RPMI8226 (cell line): ENCODE data around the gene MED27.

Experiments
- DNase-seq: peaks from one replicate; pipeline ENCODE4 v3.0.0-alpha.2; 2015

Gene MED27, protein sequence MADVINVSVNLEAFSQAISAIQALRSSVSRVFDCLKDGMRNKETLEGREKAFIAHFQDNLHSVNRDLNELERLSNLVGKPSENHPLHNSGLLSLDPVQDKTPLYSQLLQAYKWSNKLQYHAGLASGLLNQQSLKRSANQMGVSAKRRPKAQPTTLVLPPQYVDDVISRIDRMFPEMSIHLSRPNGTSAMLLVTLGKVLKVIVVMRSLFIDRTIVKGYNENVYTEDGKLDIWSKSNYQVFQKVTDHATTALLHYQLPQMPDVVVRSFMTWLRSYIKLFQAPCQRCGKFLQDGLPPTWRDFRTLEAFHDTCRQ

DNA sequence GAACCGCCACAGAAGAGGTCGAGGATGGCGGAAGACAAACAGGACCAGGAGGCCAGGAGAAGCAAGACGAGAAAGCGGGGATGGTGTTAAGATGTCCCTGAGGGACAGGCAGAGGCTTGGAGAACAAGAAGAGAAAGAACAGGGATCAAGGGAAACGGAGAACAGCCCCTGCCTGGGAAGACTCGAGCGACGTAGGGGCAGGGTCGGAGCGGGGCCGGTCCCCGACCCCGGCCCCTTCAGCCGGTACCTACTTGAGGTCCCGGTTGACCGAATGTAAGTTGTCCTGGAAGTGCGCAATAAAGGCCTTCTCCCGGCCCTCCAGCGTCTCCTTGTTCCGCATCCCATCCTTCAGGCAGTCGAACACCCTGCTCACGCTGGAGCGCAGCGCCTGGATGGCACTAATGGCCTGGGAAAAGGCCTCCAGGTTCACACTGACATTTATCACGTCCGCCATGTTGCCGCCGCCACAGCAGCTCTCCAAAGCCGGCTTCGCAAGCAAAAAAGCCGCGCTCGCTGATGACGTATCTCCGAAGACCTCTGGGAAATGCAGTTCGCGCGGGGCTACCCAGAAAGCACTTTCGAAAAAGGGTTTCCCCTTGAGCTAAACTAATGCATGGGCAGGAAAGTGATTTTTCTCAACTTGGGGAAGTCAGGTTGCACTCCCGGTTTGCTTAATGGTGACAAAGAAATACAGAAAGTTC, at the start of gene MED27:
Gene MED27 (minus strand): TSS at position 477 of the 701 bp plus-strand sequence. CDS start 23 bp downstream, at position 454.
- peak; percentile 97 for DNase-seq

DNA sequence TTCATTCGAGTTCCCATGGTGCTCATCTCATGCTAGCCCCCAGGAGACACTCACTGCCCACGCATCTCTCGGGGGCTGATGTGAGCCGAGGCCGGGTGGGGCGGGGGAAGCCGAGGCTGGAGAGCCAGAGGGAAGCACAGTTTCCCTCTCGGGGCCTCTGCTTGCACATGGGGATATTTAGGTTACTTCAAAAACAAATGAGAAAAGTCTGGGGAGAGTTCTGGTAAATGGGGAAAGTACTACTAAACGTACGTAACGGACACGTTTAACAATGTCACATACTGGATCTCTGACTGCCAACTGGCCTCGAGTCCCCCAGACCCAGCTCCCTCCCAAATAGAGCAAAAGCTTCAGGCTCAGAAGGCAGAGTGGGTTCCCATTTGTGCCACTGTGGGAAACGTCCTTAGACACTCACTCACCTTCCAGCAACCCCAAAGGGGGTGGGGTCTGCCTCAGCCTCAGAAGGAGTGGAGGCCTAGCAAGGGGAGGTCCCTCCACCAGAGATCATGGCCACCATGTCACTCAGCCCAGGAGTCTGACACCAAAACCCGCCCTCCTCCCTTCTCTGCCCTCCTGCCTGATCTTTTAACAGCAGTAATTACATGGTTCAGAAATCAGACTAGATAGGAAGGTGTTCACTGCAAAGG, 48.3 kb upstream of the MED27 start:
- DNase-seq = no peak

DNA sequence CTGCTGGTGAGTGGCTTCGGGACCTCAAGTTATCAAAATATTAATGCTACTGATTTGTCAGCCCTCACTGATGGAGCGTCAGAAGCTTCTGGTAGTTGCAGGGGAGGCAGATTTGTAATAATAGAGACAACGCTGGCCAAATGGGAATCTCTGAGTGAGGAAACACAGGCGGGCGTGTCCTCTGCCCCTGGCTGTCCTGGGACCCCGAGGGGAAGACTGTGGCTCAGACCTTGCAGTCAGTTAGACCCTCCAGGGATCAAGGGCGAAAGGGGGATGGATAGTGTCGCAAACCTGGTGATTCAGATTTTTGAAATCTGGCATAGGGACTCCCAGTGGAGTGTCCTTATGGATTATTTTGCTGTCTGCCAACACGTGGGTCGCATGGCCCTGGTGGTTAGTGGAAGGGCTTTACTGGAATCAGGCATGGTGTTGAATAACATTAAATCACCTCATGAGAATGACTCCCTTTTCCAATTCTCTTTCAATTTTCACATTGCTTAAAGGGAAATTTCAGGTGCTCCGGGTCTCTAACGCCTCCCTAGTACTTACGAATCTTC, 47.1 kb upstream of the MED27 start:
- no peak for DNase-seq

DNA sequence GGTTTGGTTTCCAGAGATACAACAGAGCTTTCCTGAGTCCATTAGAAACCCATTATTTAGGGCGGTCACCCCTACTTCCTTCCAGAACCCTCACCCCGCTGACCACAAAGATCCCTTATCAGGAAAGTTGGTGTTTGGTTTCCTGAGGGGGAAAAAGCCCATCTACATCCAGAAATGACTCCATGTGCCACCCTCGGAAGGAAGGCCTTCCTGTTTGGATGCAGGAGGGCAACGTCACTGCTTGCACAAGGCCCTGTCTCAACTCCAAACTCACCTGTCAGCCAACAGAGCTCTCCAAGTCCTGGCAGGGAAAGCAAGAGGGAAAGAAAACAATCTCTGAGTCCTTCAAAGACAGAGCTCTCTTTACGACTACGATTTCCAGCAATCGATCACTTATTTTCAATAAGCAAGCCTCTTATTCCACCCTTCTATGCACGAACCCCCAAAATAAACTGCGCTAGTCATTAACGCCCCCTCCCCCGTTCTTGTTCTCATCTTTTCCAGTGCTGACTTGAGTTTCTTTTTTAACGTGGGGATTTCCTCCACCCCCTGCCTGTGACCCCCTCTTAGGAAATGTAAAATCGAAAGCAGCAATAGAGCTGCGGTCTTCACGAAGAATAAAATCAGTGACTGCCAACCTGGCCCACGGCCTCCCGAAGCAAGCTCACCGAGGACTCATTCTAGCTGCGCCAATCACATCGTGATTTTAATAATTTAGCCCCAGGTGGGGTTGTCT, 46.4 kb upstream of the MED27 start:
- DNase-seq = no peak

DNA sequence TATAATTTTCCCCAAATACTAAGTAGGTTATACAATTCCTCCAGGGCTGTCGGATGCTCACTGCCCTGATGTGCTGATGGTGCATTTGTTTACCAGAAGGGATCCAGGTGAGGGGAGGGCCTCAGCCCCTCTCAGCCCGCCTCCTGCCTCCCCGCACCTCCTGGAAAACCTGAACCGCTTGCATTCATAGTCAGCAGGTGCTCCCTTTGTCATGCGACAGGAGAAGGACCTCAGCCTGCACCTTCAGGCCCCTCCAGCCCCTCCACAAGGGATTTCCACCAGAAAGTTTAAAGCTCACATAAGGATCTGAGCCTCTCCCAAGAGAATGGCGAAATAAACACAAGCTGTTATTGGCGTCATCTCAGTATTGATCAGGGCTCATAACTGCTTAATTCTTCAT, 45.7 kb upstream of the MED27 start:
- no peak for DNase-seq

DNA sequence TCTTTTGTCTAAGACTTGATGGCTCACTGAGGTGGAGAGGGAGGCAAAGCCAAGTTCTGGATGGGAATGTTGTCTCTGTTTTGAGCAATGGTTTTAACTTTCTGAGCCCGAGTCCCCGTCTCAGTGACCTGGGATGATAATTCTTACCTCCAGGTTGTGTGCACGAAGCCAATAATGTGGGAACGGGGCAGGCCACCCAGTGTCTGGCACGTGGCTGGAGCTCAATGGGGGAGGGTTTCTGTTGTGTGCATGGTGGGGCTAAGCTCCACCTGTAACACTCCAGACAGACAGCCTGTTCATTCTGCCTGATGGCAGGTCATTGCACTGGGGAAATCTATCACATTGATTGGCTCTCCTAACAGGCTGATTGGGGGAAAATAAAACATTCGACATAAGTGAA, 45.1 kb upstream of the MED27 start:
- DNase-seq = no peak

DNA sequence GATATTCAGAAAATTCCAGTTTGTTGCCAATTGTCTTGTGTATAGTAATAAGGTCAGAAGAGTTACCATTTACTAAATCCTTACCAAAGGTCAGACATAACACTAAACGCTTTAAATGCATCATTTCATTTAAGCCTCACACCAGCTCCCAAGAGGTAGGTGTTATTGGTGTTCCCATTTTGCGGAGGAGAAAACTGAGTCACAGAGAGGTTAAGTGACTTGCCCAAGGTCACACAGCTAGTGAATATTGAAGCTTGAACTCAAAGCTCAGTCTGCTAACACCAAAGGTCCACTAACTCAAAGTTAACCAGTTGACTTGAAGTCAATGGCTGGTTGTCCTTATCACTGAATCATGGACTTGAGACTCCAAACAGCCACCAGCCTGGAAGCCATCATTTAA, 41.4 kb upstream of the MED27 start:
- DNase-seq = no peak

DNA sequence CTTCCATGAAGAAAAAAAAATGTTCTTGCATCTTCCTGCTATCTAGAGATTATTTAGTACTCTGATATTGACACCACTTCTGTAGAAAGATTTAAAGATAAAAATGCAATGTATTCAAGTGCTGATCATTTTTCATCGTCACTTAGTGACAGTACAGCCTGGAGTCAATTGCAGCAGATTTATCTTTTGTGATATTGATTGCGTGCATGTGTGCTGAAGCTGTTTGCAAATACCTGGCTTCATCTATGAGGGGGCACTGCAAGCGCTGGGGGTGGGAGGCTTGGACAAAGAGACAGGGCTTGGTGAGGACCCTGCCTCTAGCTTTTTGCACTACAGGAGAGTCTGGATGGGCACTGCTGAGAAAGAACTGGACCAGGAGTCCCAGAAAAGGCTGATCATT, 38.0 kb upstream of the MED27 start:
- DNase-seq = no peak

DNA sequence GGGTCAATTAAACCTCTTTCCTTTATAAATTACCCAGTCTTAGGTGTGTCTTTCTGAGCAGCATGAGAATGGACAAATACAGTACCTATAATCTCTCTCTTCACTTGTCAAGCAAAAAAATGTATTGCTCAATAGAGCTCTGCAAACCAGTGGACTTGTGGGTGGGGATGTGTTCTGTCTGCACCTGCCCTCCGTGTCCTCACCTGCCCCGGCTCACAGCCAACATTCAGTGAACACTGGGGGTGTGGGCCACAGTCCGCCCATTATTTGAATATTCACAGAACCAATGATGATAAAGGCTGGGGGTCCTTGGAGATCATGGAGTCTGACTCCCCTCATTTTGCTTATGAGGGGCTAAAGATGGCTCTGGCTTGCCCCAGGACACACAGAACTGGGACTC, 36.9 kb upstream of the MED27 start:
- no peak for DNase-seq

DNA sequence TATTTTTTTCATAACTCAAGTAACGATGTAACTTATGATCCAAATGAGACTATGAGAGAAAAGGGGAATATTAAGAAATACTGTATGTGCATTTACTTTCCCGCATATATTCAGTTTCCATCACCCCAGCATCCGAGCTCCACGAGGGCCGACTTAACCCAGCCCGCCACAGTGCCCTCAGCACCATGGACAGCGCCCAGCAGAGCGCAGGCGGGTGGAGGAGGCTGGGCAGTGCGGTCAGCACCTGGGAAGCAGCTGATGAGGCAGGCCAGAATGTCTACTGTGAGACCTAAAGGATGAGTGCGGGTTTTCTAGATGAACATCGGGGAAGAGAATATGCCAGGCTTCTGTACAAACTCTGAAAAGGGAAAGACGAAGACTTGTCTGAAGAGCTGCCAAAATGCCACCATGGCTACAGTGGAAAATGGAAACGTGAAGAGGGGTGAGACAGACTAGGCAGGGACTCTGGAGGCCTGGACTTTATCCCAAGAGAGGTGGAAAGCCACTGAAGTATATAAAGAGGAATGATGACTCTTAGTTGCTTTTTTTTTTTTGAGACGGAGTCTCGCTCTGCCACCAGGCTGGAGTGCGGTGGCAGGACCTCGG, 34.5 kb upstream of the MED27 start:
- DNase-seq = peak; percentile 77

DNA sequence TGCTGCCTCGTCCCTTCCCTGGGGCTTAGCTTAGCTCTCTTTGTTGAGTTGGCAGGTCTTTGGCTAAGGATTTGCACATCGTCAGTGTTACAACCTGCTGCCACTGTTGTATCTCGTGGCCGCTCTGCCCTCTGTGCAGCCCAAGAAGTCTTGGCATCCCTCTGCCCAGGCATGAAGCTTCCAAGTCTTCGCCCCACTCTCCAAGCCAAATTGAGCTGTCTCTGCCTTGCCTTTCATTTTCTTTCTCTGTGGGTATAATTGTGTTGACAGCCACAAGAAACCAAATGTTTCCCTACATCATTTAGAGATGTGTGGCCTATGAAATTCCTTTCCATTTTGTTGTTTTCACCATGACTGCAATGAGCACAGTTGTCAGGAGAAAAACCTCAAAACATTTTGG, 29.6 kb upstream of the MED27 start:
- DNase-seq = no peak

DNA sequence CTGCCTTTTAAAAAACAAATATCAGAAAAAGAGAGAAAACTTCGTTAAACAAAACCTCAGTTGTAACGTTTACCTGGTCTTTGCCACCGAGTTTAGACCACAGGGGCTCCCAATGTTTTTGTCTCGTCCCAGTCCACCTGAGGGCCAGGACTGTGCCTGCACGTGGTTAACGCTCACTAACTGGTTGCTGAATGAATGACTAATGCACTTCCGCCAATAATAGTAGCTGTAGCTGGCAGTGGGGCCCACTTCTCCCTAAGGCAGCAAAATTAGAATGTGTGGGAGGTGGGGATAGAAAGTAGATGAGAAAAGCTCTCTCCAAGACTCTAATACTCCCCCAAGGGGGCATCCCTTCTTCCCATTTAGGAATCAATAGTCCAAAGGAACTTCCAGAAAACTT, 29.1 kb upstream of the MED27 start:
- no peak for DNase-seq

DNA sequence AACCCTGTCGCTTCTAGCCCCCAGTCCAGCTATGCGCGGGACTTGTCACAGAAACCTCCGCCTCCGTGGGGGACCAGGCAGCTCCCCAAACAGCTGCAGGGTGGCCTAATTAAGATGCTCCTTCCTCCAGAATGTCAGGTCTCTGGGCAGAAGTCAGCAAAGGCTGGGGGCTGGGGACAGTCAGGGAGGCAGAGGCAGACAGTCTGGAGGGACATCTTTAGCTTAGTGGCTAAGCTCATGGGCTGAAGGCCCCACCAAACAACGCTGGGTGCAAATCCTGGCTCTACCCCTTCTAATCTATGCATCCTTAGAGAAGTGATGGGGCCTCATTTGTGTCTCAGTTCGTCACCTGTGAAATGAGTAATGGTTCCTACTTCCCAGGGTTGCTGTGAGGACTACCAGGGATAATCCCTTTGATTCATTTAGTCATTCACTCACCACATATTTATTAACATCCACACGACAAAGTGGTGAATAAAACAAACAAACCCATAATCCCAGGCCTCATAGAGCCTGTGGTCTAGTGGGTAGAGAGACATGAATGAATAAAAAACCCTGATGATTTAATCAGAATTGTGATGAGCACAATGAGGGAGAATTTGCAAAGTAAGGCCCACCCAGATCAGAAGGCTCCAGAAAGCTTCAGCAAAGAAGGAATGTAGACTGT, 20.2 kb upstream of the MED27 start:
- no peak for DNase-seq

DNA sequence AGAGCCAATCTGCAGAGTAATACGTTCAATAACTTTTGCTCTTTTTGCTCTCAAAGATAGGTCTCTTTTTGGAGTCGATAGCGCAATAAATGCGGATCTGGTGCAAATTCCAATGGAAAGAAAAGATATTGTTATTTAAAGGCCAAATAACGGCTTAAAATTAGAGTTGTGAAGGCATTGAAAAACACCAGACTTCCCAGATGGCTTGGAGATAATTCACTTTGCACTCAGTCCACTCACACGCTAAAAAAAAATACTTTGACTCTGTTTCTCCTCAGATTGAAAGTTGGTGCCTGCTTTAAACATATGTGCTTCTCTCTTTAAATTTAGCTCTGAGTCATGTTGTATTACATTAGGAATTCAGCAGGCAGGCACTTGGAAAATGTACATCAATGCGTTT, 19.5 kb upstream of the MED27 start:
- no peak for DNase-seq

DNA sequence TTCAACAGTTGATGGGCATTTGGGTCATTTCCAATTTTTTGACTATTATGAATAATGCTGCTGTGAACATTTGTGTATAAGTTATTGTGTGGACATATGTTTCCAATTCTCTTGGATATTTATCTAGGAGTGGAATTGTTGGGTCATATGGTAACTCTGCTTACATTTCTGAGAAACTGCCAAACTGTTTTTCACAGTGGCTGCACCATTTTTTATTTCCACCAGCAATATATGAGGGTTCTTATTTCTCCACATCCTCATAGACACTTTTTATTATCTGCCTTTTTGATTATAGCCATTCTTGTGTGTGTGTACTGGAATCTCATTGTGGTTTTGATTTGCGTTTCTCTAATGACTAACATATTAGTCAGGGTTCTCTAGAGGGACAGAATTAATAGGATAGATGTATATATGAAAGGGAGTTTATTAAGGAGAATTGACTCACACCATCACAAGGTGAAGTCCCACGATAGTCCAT, 14.7 kb upstream of the MED27 start:
- no peak for DNase-seq

DNA sequence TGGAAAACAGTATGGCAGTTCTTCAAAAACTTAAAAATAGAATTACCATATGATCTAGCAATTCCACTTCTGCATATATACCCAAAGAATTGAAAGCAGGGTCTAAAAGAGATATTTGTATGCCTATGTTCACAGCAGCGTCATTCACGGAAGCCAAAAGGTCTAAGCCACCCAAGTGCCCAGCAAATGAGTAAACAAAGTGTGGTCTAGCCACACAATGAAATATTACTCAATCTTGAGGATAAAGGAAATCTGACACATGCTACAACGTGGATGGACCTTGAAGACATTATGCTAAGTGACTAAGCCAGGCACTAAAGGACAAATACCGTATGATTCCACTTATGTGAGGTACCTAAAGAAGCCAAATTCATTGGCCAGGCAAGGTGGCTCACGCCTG, 11.1 kb upstream of the MED27 start:
- DNase-seq = no peak

DNA sequence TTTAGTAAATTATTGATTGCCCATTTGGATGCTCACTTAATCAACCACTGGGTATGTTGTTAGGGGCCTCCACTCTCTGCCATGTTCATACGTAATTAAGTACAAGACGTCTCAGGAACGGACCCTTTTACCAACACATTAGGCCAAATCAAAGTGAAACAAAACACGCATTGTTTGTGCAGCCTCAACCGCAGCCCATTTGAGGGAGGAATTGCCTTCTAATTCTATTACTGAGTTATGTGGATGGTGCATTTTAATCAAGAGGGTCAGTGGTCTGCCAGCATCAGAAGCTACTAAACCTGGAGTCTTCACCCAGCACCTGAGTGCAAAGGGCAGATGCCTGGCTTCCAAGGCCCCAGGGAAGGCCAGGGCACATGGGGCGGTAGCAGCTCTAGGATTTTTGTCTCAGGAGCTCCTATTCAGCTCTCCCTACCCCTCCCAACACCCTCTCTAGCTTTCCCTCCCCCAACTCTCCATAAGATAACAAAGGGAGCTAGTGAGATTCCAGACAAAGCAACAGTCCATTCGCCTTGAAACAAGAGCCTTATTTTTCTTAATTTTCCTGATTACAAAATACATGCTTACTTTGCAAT, 7.9 kb upstream of the MED27 start:
- DNase-seq = no peak

DNA sequence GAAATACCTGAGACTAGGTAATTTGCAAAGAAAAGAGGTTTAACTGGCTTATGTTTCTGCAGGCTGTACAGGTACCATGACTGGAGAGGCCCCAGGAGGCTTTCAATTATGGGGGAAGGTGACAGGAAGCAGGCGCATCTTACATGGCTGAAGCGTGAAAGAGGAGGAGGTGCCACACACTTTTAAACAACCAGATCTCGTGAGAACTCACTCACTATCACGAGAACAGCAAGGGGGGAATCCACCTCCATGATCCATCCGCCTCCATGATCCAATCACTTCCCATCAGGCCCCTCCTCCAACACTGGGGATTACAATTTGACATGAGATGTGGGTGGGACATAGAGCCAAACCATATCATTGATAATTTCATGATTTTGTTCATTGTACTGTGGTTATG, 2.5 kb upstream of the MED27 start:
- no peak for DNase-seq

DNA sequence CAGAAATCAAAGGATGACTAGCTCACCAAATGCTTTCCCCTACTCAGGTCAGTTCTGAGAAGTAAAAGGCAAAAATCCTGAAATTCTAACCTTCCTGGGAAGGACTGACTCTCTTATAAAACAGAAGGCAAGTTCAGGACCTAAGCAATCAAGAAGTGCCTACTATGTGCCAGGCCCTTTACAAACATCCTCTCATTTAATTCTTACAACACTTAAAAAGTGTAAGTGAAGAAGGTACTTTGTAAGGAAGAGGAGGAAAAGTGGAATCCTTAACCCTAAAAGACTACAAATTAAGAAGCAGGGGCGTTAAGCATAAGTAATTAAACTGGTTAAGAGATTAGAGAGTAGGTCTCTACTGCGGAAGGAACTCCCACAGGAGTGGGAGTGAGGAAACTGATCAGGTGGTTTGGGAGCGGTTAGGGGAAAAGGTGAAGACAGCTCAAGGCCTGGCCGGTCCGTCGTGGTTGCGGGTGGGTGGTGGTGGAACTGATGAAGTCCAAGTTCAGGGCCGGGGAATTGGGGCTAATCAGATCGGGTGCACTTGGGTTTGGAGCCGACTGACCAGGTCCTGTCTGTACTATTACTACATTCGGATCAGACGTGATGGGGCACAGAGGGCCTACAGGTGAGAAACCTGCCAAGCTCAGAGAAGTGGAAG, 839 bp downstream of the MED27 start:
- DNase-seq = peak; percentile 9

DNA sequence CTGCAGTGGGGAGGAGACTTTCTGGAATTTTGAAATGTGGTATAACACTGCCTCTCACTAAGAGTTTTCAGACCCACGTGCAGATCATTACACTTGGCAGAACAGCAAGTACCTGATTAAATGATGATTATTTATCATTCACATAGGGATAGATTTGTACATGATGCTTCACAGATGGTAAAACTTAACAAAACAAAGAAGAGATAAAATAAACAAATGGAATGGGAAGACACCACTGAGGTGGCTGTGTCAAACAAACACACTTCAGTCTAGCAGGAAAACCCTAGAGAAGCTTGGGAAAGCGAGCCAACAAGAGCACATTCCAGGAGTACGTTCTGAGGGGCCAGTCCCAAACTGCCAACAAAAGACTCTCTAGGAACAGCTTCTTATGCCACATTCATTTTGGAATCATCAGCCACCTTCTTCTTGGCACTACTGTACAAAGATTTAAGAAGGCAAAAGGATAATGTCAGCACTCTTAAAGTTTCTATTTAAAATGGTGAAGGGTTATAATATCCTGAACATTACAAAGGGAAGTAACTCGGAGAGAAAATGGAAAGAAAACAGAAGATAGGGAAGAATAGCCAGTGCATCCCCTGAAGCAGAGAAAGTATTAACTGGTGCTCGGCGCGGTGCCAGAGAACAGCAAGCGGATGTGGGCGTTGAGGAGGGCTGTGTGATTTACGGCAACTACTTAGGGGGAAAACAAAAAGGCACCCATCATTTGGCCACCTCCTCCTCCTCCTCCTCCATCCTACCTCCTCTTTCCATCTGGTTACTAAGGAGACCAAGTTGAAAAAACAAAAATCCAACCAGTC, 1.6 kb downstream of the MED27 start:
- peak; percentile 26 for DNase-seq
